H1 (cell line): ENCODE results near the gene SLC35G4. TPM values are rescaled to one million over a fixed set of nuclear protein-coding genes. Genes with fewer than 3 reads are reported as not detected.

Experiments used
- SRF ChIP-seq: IDR thresholded peaks from 2 replicates; pipeline ENCODE4 v1.6.1; 2011; ENCODE audit warnings: mild to moderate bottlenecking, low read depth, low read length, moderate library complexity
- TAF7 ChIP-seq: optimal IDR thresholded peaks from 2 replicates; pipeline ENCODE3; 2011; ENCODE audit warnings: low read depth, mild to moderate bottlenecking, inconsistent platforms, low read length, moderate library complexity, borderline replicate concordance
- polyA plus RNA-seq, 7 experiments: library from polyadenylated mRNA; depleted of rRNA in 3 of 7; stranded (reverse) in 5 of 7; unstranded in 2 of 7; fragments of >200 nt in 5 of 7; fragments of 200-250 nt in 2 of 7; gene quantifications; 1 replicate in 5 of 7; 2 replicates in 1 of 7; 4 replicates in 1 of 7; pipeline versions ENCODE4 v1.2.1 to v1.2.3, GENCODE V29; 2011 to 2013; ENCODE audit warnings: missing spikeins in 2 of 7, mixed read lengths in 2 of 7
- total RNA-seq: library from RNA; stranded (reverse); fragmentation: NEBNext Ultra II Directional; extraction: Animal tissue kit (Norgen Biotek cat#: 25700); gene quantifications from 2 replicates; pipeline ENCODE4 v1.2.1, GENCODE V29; 2021

Gene SLC35G4
- total and polyA plus RNA-seq, 2 of the 8 experiments (the other 6 are each of a cell fraction or from before 2014, with no cell fraction given) = not detected

DNA sequence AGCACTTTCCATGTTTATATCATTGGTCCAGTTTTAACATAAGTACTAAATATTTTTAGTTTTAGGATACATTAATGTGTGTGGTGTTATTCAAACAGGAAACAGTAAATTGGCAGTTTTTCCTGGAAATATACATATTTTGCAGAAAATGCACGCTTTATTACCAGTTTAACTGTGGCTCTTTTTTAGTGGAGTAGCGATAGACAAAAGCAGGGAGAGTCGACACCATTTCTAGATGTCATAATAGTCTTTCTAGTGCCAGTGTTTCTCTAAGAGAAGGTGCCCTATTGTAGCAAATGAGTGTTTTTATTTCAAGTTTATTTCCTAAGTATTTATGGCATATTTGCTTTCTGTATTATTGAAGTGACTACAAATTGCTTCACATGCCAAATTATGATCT is 9.1 kb upstream of the SLC35G4 start (continued):
- TF ChIP-seq TAF7 (no peak), SRF (no peak)
